GM18909 (cell line): Measurements from ENCODE around the gene SLC25A40.
"Not testable (repeated sequence)": the region's sequence is repeated elsewhere in the genome, so short reads cannot be mapped to it uniquely, and the experiment has no call there.

Experiments
- ATAC-seq: cut with Tn5 transposase; IDR thresholded peaks from one replicate; pipeline ENCODE4 v1.9.1; 2021; ENCODE audit warnings: mild to moderate bottlenecking; ENCODE audit not compliant: unreplicated experiment, poor library complexity

Gene SLC25A40, protein sequence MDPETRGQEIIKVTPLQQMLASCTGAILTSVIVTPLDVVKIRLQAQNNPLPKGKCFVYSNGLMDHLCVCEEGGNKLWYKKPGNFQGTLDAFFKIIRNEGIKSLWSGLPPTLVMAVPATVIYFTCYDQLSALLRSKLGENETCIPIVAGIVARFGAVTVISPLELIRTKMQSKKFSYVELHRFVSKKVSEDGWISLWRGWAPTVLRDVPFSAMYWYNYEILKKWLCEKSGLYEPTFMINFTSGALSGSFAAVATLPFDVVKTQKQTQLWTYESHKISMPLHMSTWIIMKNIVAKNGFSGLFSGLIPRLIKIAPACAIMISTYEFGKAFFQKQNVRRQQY

DNA sequence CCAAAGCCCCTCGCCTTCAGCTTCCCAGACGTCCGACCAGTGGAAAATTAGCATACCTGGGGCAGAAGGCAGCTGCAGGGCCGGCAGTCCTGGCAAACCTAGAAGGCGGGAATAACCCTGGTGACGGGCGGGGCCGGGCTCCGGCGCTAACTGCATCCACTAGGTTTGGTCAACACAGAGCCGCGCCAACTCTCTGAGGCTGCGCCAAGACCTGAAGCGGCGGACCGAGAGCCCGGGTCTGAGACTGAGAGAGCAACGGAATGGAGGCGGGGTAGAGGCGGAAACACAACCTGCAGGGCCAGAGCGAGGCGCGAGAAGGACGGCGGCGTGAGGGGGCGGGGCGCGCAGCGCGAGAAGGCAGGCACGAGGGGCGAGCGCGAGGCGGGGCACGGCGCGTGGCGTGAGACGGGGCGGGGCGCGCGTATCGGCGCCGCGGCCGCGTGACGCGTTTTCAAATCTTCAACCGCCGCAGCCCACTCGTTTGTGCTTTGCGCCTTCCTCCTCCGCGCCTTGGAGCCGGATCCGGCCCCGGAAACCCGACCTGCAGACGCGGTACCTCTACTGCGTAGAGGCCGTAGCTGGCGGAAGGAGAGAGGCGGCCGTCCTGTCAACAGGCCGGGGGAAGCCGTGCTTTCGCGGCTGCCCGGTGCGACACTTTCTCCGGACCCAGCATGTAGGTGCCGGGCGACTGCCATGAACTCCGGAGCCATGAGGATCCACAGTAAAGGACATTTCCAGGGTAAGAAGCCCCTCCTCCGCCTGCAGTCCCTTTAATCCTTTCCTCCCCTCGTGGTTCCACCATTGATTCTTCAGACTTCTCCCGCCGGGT lies at the start of gene SLC25A40, which contains the start of gene DBF4:
TSS of gene SLC25A40 (minus strand) at position 321 of the 829 bp plus-strand sequence. CDS start 17,633 bp downstream, outside the sequence.
TSS of gene DBF4 (plus strand) at position 454 of the 829 bp plus-strand sequence. CDS start at position 694, 240 bp downstream.
- peak; percentile 92 for ATAC-seq

DNA sequence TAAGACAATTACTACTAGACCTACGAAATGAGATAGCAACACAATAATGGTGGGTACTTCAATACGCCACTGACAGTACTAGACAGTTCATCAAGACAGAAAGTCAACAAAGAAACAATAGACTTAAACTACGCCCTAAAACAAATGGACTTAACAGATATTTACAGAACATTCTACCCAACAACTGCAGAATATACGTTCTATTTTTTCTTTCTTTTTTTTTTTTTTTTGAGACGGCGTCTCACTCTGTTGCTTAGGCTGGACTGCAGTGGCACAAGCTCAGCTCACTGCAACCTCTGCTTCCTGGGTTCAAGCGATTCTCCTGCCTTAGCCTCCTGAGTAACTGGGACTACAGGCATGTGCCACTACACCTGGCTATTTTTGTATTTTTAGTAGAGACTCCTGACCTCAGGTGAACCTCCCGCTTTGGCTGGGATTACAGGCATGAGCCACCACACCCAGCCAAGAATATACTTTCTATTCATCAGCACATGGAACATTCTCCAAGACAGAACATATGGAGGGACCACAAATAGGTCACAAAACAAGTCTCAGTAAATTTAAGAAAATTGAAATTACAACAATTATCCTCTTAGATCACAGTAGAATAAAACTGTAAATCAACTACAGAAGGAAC lies 46.7 kb upstream of the SLC25A40 start:
- ATAC-seq = not testable (repeated sequence)

- ATAC-seq = no peak
These were observed 44.4 kb upstream of the SLC25A40 start for GRCh38 chr7:87920578-87920977.

DNA sequence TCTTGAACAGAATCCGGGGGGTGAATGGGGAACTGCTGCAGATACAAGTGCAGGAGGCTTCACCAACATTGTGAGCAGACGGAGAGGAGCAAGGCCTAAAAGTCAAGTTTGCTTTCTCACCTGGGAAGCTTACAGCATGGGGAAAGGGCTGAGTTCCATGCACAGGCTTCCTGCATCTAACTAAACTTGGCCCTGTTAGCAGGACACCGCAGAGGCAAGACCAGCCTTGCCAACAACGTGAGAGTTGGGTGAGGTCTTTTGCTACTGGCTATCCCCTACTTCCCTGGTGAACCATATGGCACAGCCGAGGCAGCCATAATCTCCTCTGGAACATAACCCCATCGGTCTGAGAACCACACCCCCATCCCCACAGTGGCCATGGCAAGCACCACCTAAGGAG lies 43.7 kb upstream of the SLC25A40 start:
- ATAC-seq = no peak

DNA sequence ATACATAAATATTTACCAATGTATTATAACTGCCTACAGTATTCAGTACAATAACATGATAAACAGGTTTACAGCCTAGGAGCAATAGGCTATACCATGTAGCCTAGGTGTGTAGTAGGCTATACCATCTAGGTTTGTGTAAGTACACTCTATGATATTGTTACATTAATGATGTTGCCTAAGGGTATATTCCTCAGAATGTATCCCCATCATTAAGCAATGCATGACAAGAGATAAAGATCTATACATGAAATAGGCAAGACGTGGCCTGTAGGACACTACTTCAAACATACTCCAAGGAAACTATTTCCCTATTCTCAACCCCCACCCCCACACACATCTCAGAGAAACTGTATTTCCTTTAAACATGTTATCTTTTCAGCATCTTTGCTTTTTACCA lies 42.6 kb upstream of the SLC25A40 start:
- ATAC-seq = no peak

- no peak for ATAC-seq
These were observed 36.0 kb upstream of the SLC25A40 start for GRCh38 chr7:87912121-87912520.

- ATAC-seq = not testable (repeated sequence)
These were observed 32.7 kb upstream of the SLC25A40 start for GRCh38 chr7:87908814-87909213.

- not testable (repeated sequence) for ATAC-seq
These were observed 31.2 kb upstream of the SLC25A40 start for GRCh38 chr7:87907136-87907906.

GRCh38 chr7:87899255-87899654 lies 23.1 kb upstream of the SLC25A40 start:
- no peak for ATAC-seq

DNA sequence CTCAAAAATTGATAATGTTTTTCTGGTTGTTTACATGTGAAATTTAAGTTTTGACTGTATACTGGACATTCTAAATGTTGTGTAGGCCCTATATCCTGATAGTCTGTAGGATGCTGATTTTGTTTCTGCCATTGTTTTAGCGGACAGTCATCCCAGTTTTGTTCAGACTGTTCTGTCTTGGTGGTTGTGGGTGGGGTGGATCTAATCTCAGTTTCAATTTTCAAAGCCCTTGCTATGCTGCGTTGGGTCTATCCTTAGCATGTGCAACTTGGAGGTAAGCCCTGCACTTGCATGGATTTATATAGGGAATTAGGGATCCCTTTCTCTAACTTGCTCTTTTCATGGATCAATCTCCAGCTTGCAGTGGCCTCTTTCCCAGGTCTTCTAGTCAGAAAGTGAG lies 19.2 kb upstream of the SLC25A40 start:
- ATAC-seq = no peak

- no peak for ATAC-seq
These were observed 10.7 kb upstream of the SLC25A40 start for GRCh38 chr7:87886875-87887274.

GRCh38 chr7:87885018-87885417 lies 8.9 kb upstream of the SLC25A40 start:
- ATAC-seq = no peak

DNA sequence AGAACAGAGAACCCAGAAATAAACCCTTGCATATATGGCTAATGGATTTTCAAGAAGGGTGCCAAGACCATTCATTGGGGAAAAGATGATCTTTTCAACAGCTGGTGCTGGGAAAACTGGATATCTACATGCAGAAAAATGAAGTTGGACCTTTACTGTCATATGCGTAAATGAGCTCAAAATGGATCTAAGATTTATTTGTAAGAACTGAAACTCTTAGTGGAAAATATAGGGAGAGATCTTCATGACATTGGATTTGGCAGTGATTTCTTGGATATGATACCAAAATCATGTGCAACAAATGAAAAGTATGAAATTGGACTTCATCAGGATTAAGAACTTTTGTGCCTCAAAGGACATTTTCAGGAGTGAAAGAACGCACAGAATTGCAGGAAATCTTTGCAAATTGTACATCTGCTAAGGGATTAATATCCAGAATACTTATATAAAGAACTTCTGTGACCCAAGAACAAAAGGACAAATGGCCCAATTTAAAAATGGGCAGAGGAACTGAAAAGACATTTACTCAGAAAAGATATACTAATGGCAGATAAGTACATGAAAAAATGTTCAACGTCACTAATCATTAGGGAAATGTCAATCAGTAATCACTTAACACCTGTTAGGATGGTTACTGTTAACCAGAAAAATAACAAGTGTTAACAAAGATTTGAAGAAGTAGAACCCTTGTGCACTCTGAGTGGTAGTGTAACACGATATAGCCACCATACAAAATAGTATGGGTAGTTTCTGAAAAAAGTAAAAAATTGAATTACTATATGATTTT lies 6.2 kb upstream of the SLC25A40 start:
- no peak for ATAC-seq

DNA sequence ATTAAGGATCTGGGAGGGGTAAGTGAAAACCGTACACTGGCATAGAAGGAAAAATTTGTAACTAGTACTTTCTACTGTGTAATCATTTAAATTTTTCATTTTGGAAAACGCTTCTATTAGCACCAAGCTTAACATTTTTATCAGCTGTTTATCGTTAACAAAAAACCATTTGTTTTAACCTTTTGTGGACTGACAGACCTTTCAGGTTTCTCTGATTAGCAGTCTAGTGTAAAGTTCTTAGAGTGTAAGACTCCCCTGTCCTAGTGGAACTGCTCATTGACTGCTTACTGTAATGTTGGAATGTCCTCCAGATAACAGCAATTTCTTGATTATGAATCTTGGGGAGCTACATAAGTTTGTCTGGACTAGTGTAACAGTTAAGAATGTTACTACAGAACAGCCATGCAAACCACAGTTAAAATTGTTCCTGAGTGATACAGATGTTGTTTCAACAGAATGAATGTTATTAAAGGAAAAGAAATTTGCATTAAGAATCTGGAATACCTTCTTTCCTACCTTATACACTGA lies 2.1 kb upstream of the SLC25A40 start:
- no peak for ATAC-seq

DNA sequence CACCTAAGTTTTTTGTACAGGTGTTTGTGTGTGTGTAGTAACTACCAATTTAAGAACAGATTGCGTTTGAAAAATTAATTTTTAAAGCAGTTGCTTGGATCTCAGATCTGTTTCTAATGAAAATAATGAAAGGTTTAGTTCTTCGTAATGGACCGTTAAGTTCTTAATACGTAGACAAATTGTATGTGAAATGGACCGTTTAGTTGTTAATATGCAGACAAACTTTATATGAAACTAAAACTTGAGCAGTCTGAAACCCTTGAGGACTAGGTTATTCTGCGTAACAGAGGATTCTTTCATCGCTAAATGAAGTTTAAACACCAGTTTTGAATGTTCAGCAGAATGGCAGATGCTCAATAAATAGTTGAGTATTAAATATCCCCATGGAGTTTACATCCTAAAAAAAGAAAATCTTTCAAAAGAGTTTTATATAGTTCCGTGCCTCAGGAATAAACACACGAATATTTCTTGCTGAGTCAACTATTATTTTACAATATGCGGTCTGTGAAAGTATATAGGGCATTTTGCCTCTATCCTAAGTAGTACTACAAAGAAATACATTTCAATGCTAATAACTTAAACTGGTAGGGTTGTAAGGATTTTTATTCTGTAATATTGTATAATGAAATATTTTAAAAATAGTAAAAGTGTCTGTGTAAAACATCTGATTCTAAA lies 1.3 kb upstream of the SLC25A40 start:
- ATAC-seq = no peak

DNA sequence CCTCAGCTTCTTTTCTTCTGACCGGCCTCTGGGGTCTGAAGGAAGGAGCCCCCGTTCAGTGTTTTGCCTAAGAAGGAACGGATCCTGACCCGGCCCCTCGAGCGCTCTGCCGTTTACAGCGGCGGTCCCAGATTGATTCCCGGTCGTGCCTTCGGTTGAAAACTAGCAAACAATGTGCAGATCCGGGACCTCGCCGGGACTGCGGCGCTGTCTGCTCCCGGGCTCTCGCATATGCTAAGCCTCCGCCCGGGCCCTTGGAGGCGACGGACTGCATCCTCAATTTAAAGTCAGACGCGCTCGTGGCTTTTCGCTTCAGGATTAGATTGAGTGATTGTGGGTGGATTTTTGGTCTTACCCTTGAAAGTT lies 692 bp upstream of the SLC25A40 start:
- no peak for ATAC-seq

- ATAC-seq = peak; percentile 24
These were observed 765 bp downstream of the SLC25A40 start for GRCh38 chr7:87875151-87876039.

- ATAC-seq = no peak
These were observed 2.1 kb downstream of the SLC25A40 start for GRCh38 chr7:87874066-87874465.
